HG02840 (cell line): ENCODE data around the gene SNX7.

Experiments used
- ATAC-seq: cut with Tn5 transposase; IDR thresholded peaks from one replicate; pipeline ENCODE4 v1.9.1; 2021; ENCODE audit warnings: mild to moderate bottlenecking, moderate library complexity, moderate number of reproducible peaks; ENCODE audit not compliant: unreplicated experiment, low FRiP score

The SNX7 gene

GRCh38 chr1:98696077-98696476 lies 34.6 kb downstream of the SNX7 start:
- no peak for ATAC-seq

DNA sequence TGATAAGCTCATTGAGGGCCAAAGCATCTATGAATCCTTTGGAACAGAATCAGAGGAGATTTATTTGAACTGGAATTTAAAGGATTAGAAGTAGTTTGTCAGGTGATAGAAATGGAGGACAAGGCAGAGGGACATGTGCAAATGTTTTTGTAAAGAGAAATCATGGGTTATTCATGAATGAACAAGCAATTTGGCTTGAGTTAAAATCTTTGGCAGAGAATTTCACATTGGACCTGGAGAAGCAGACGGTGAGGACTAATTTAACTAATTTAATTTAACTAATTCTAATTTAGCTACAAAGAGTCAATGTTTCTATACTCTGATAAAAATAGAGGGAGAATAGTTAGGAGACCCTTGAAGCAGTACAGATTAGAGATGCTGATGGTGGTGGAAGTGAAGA lies 36.3 kb downstream of the SNX7 start:
- no peak for ATAC-seq

GRCh38 chr1:98698625-98699024 lies 37.1 kb downstream of the SNX7 start:
- no peak for ATAC-seq

DNA sequence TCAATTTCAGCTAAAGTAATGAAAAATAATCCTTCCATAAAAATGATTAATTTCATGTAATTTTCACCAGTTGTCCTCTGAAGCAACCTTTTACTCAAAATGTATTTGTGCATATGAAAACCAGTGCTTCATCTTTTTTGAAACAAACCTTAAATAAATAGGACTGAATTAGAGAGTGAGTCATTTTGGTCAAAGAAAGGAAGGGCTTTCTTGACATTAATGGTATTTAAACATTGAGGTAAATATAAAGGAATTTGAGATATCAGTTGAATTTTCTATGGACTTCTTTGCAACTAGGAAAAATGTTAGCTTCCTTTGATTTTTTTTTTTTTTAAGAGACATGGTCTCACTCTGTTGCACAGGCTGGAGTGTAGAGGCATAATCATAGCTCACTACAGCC lies 38.7 kb downstream of the SNX7 start:
- no peak for ATAC-seq

DNA sequence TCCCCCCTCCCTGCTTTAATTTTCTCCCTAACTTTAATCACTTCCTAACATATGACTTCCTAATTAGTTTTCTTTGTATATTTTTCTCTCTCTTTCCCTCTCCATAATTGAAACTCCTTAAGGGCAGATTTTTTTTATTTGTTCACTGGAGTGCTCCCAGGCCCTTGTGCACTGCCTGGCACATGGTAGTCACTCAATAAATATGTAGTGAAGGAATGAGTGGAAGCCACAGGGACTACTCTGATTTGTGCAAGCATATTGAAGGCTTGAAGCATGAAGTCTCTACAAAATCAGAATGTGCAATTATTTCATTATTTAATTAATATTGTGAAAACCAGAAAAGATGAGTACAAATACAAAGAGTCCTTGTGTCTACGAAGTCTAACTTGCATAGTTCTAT lies 41.5 kb downstream of the SNX7 start:
- ATAC-seq, result no peak

DNA sequence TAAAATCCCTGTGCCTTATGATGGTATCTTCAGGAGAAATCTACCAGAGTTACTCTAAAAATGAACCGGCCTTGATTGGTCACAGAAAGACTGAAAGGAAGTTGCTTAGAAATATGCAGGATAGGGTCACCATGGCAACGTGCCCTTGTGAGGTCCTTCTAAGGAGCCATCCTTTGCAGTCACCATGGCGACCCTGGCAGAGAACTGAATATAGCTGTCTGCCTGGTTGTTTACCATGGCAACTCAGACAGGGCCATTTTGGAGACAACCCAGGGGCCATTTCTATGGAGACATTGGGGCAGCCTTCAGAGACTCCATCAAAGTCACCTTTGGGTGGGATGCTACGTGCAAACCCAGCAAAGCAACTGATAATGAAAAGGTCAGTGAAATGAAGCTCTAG lies 43.0 kb downstream of the SNX7 start:
- ATAC-seq, result no peak

- no peak for ATAC-seq
Measured at GRCh38 chr1:98704971-98705370, 43.5 kb downstream of the SNX7 start.

DNA sequence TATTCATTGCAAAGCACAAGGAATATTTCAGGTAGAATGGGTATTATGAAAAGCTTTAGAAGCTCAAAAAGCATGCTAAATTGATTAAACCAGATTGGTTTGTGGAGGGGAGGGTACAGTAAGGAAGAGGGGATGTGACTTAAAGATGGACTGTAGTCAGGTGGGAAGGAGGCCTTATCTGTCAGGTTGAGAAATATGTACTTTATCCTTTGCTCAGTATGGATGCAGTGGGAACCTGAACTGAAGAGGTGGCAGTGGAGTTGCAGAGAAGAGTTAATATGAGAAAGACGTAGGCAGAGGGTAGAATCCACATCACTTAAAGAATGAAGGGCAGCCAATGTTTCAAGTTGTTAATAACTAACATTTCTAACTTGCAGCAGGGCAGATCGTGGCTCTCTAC lies 44.1 kb downstream of the SNX7 start:
- no peak for ATAC-seq

- no peak for ATAC-seq
Measured at GRCh38 chr1:98706173-98706843, 44.8 kb downstream of the SNX7 start.

DNA sequence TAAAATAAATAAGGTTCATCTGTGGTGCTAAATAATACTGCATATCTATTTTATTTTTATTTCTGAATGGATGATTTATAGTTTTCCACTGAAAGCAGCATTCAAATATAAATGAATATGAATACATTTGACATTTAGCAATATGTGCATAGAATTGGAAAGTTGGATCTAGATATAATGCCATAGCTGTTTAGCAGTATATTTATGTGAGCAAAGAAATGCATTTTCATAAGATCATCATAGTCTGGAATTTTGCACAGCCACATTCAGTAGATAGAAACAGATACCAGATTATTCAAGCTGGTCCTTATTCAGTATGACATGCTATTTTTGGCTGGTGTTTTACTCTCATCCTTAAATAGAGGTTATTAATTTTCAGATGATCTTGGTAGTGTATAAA lies 46.0 kb downstream of the SNX7 start:
- ATAC-seq, result no peak

DNA sequence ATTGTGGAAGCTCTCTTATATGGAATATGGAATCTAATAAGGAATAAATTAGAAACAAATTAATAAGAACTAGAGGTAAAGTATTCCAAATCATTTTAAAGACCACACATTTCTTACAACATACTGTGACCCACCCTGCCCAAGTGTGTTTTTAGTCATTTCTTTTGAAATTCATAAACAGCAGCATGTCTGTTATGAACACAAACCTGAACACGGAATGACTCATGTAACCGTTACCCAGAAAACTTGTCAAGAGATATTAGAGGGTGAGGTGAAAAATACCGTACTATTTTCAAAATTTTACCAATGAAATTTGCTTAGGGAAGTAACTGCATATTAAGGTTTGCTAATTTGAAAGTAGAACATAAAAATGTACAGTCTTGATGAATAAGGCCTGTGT lies 48.4 kb downstream of the SNX7 start:
- ATAC-seq, result no peak

DNA sequence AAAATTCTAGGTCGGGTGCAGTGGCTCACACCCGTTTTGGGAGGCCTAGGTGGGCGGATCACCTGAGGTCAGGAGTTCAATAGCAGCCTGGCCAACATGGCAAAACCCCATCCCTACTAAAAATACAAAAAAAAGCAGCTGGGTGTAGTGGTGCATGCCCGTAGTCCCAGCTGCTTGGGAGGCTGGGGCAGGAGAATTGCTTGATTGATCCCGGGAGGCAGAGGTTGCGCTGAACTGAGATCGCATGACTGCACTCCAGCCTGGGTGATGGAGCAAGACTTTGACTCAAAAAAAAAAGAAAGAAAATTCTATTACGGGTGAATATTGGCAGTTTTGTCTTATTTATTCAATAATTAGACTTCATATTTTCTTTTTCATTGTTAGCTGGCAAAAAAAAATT lies 62.1 kb downstream of the SNX7 start:
- no peak for ATAC-seq

GRCh38 chr1:98732985-98733781 lies 71.7 kb downstream of the SNX7 start:
- ATAC-seq, result no peak

DNA sequence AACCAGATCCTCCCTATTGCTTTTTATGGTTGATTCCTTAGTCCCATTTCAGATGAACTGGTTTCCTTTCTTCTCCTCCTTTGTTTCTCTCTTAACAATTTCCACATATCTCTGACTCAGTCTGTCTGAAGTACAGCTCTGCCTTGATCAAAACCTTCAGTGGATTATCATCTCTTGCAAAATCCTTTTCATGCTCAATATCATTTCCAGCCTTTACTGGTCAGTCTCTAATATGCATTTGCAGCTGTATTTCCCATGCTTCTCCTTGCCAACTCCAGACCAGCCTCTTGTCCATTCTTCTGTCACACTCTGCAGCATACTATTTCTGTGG lies 72.2 kb downstream of the SNX7 start:
- no peak for ATAC-seq

DNA sequence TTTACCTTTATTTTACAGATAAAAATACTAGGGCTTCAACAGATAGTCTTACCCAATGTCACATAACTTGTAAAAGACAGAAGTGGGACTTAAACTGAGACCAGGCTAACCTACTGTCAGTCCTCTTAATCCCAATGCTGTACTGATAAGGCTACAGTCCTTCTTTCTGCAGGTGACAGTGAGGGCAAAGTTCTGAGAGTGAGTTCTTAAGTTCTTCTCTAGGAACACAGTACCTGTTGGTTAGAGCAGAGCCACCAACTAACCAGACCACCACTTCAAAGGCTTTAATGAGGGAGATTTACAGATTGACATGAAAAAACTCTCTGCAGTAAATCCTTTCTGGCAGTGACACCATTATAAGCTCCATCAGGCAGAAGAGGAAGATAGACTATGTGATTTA lies 74.2 kb downstream of the SNX7 start:
- ATAC-seq, result no peak

- no peak for ATAC-seq
Measured at GRCh38 chr1:98737835-98738234, 76.3 kb downstream of the SNX7 start.

- no peak for ATAC-seq
Measured at GRCh38 chr1:98739762-98740161, 78.2 kb downstream of the SNX7 start.

DNA sequence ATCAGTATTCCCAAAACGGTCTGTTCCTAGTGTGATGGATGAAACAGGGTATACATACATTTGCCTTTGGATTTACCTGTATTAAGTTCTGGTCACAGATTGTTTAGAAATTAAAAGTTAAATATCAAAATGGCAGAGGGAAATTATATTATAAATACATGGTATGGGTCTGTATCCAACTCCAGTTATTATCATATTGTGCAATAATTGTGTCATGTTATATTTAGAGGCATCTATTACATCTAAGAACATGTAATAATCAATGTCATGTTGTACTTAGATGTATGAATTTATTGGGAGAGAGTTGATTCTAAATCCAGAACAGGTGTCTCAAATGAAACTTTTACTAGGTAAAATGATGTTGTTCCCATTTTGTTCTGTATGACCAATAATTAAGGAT lies 79.6 kb downstream of the SNX7 start:
- ATAC-seq, result no peak

GRCh38 chr1:98749152-98749756 lies 87.7 kb downstream of the SNX7 start:
- ATAC-seq, result no peak

- ATAC-seq, result no peak
Measured at GRCh38 chr1:98754176-98754575, 92.7 kb downstream of the SNX7 start.

DNA sequence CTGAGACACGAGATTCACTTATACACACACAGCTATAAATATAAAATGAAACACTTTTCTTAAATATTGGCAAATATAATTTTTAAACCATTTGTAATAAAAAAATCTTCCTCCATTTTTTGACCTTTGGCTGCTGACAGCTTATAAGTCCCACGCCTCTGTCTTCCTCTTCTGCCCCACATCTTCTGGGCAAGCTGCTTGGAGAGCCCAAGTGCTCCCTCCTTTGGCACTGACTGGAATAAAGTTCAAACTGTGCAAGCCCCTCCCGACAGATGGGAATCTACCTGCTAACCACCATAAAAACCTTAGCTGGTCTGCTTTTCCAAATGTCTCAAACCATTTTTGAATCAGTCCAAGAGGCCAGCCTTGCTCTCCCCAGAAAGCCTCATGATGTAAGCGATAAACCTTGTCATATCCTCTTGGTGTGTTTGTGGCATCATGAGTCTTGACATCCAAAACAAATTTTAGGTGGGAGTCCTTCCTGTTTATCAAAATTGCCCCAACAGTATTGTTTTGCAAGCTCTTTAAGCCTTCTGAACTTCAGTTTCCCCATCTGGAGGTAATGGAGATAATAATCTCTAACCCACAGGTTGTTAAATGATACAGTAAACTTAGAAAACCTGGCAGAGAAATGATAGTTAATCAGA lies 99.8 kb downstream of the SNX7 start:
- no peak for ATAC-seq
